Activated CD4-positive, CD25-positive, alpha-beta regulatory T cell (primary cell): ENCODE data around the gene ACER3.
"Not testable (repeated sequence)": the region's sequence is repeated elsewhere in the genome, so short reads cannot be mapped to it uniquely, and the experiment has no call there.

ENCODE experiments used
- DNase-seq, 4 experiments: peaks; one replicate each; lab custom pipeline; 2025; lab: John Stamatoyannopoulos, UW

ACER3 gene

DNA sequence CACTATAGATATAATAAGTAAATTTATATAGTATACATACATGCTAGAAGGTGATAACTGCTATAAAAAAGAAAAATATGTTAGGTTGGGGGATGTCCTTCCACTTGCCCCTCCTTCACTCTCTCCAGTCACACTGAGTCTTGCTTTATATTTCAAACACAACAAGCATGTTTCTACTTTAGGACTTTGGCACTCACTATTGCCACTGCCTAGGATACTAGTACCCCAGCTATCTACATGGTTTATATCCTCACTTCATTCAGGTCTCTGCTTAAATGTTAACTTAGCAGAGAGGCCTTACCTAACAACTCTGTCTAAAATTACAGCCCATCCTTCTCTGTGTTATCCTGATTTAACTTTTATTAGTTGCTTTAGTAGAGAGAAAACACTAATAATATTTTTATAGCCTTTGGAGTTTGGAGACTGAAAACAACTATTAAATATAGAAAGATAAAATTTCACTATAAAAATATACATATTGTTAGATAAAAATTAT lies 134.4 kb downstream of the ACER3 start:
- DNase-seq: no peak

DNA sequence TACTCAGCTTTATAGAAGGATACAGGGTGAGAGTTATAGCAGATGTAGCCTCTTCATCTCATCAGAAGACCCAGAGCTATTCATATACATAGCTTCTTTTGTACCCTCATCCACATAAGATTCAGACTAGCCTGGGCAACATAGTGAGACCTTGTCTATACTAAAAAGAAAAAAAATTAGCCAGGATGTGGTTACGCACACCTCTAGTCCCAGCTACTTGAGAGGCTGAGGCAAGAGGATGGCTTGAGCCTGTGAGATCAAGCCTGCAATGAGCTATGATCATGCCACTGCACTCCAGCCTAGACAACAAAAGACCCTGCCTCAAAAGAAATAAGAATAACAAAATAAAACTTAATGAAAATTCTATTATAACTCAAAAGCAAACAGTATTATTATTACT lies 136.8 kb downstream of the ACER3 start:
- DNase-seq: no peak

DNA sequence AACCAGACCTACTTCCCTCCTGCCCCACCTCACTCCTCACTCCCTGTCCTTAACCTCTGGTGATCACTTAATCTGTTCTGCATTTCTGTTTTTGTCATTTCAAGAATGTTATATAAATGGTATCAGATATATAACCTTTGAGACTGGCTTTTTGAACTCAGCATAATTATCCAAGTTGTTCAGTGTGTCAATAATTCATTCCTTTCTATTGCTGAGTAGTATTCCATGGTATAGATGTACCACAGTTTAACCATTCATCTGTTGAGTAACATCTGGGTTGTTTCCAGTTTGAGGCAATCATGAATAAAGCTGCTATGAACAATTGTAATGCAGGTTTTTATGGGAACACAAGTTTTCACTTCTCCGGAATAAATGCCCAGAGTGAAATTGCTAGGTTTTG lies 138.9 kb downstream of the ACER3 start:
- DNase-seq: no peak

DNA sequence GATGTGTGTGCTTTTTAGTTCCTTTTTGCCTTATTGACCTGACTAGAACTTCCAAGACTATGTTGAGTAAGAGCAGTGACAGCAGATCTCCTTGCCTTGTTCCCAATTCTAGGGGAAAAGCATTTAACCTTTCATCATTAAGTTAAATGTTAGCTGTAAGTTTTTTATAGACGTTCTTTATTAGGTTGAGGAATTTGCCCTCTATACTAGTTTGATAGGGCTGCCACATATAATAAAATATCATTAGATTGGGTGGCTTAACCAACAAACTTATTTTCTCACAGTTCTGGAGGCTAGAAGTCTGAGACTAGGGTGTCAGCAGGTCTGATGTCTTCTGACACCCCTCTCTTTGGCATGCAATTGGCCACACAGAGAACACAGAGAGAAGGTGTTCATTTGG lies 140.9 kb downstream of the ACER3 start:
- no peak for DNase-seq

DNA sequence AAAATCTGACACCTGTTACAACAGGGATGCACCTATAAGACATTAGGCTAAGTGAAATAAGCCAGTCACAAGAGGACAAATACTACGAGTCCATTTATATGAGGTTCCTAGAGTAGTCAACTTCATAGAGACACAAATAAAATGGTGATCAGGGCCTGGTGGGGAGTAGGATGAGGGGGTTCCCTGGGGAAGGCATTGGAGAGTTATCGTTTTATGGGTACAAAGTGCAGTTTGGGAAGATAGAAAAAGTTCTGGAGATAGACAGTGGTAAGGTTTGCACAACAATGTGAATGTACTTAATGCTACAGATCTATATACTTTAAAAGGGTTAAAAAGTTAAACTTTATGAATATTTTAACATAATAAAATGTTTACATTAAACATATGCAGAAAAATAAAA lies 142.1 kb downstream of the ACER3 start:
- no peak for DNase-seq

DNA sequence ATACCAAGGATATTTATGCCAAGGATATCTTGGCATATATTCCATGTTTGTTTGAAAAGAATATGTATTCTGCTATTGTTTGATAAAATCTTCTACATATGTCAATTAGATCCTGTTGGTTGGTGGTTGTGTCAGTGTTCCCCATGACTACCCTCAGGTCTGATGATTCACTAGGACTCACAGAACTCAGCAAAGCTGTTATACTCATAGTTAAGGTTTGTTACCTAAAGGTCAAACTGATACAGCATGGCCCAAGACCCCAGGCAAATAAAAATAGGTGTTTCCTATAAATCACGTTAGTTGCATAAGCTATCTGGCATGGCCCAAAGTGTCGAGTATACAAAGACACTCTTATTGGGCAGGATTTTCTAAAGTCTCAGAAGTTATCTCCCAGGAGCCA lies 143.2 kb downstream of the ACER3 start:
- no peak for DNase-seq

DNA sequence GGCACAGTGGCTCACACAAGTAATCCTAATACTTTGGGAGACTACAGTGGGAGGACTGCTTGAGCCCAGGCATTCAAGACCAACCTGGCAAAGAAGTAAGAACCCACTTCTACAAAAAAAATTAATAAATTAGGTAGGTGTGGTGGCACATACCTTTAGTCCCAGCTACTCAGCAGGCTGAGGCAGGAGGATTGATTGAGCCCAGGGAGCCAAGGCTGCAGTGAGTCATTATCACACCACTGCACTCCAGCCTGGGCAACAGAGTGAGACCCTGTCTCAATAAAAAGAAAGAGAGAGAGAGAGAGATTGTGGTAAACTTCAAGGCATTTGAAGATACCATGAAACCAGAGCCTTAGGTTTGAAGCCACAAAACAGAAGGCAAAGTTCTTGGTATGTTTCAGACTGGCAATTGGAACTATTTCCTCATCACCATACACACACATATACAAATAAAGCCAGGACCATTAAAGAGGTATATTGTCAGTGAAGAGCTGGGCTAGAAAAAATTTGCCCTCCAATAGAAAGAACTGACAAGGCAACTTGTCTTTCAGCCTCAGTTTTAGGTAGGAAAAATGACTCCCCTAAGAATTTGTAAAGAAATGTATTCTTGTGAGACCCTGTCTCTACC lies 148.9 kb downstream of the ACER3 start:
- DNase-seq: no peak

DNA sequence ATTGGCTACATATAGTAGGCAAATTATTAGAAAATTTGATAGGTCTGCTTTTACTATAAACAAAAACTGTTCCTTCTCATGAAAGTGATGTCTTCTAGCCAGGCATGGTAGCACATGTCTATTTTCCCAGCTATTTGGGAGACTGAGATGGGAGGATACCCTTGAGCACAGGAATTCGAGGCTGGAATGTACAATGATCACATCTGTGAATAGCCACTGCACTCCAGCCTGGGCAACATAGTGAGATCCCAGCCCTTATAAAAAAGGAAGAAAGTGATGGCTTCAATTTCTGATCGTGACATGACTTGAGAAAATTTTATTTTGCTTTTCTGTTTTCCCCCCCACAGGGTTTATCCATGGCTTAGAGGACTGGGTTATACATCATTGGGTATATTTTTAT lies 154.0 kb downstream of the ACER3 start:
- DNase-seq: no peak

DNA sequence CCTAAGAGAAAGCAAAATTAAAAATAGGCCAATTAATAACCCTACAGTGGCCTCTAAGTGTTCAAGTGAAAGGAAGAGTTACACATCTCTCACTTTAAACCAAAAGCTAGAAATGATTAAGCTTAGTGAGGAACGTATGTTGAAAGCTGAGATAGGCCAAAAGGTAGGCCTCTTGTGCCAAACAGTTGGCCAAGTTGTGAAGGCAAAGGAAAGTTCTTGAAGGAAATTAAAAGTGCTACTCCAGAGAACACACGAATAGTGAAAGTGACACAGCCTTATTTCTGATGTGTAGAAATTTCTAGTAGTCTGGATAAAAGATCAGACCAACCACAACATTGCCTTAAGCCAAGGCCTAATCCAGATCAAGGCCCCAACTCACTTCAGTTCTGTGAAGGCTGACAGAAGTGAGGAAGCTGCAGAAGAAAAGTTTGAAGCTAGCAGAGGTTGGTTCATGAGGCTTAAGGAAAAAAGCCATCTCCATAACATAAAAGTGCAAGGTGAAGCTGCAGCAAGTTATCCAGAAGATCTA lies 157.7 kb downstream of the ACER3 start:
- DNase-seq: not testable (repeated sequence)

DNA sequence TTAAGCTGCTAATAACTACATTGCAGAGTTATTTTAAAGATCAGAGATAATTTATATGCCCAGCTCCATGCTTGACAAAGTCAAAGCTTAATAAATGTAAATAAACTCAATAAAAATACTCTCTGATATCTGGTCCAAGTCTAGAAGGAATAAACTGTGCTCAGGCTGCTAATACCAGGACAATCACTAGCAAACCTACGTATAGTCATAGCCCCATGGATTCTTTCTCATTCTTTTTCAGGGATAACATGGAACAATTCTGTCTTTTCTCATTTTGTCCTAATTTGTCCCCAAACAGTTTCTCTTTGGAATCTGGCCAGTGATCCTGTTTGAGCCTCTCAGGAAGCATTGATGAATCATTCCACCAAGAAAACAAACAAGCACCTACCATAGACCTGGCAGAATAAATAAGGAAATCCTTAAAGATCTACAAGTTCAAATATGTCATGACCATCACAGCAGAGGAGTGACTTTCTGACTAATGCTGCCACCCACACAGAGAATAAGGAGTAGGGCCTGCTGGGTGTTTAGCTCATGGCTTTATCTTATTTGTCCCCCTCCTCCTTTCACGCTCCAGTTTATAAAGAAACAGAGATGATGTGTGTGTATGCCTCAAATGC lies 159.4 kb downstream of the ACER3 start:
- DNase-seq: no peak

DNA sequence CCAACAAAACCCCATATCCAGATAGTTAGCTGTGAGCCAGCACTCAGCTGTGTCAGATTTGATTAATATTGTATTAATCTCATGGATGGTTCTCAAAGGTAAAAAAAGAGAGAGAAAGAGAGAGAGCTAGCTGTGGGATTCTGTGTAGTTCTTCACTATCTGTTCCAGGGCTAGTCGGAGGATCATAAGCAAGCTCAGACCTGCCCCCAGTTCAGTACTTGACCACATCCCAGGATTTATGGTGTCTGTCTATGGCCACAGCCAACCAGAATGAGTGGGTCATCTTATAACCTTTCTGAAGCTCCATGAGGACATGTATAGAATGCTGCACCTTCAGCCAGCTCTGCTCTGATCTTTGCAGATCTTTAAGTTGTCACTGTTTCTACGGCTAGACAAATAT lies 160.0 kb downstream of the ACER3 start:
- DNase-seq: no peak

DNA sequence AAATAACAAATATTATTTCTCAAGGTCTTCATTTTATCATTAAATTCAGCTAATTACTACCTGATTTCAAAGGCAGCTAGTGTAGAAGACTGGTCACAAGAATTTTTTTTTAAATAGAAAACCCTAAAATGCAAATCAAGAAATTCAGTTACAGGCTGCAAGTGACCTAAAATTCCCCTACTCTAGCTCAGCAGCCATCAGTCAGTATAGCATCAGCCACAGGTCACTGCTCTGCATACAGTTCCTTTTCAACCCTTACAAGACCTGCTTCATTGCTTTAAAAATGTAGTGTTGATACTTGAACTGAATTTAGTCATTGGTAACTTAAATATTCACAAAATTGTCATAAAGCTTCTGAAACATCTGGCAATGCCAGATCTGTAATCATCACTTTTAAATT lies 164.0 kb downstream of the ACER3 start:
- no peak for DNase-seq

DNA sequence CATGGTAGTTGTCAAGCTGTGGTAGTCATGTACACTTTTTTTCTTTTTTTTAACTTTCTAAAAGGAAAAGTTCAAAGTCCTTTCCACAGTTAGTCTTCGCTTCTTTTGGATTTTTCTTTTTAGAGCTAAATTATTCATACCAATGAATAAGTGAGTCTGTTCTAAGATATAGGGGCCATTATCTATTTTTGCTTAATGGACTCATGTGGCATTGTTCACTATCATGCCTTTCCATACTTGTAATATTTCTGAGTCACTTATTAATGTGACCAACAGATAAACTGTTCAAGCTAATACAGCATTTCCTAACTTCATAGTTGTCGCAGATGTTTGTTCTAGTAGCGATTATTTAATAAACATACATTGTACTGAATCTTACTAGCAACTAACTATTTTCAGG lies 165.5 kb downstream of the ACER3 start:
- DNase-seq: no peak

DNA sequence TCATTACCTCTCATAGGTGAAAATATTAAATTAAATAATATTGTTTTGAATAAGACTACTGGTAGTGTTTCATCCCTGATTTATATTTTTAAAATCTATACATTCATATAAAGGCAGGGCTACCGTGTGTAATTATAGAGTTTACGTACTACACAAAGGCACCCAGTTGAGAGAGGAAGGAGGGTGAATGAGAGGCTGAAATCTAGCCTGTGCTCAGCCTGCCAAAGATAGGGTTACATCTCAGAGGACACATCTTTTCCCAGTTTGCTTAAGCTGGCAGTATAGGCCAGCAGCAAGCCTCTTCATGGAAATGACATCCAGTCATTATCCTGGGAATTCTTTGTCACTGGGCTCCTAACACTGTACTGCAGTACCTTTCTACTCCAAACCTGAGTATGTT lies 166.0 kb downstream of the ACER3 start:
- DNase-seq: no peak

DNA sequence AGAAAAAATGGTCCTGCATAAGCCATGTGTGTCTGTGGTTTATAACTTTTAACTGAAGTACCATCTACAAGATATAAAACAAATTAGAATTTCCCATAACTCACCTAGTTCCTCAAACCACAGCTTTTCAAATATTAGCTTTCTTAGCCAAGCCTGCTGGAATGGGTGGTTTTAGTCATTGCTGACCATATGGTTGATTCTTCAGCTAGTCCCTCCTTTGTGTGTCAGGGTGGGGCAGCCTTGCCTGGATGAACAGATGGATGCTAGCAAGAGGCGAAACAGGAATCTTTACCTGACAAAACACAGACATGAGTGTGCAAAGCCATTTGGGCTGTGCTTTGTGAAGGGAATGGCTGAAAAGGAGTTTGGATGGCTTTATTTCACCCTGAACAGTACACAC lies 166.6 kb downstream of the ACER3 start:
- DNase-seq: no peak

DNA sequence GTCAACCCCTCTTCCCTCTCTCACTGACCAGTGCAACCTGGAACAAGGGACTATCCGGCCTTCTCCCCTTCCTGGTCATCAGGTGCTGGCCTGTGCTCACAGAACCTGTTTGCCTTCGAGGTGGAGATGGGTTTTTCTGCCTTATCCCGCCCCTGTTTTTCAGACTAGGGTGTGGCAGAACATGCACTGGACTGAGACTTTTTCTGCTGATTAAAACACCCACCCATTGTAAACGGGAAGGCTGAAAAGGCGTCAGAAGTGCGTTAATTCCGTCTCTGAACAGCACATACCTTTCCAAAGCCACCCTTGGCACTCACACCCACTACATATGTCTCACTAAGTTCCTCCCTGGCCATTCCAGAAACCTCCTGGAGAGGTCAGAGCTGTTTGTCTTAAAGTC lies 169.1 kb downstream of the ACER3 start:
- DNase-seq: no peak

DNA sequence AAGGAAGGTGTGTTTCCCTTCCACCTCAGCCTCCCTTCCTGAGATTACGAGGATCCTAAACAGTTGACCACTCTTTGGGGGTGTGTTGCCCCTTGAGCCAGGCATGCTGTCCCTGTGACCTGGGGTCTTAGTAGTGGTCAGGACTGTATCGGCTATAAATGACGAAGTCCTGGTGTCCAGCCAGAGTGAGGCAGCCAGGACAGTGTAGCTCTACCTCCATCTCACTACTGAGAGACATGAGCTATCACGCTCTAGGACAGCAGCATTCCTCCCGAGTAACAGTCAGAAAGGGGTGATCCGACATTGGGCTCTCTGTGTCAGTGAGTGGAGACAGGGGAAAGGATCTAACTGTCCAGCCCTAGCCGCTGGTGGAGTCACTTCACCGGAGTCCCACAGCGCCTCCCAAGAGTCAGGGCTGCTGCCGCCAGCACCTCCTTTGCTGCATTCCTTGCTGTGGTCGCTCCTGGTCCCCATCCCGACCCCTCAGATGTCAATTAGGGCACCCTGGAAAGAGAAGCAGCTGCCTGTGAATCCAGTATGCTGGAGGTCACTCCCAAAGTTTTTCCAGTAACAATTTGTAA lies 170.2 kb downstream of the ACER3 start:
- no peak for DNase-seq

DNA sequence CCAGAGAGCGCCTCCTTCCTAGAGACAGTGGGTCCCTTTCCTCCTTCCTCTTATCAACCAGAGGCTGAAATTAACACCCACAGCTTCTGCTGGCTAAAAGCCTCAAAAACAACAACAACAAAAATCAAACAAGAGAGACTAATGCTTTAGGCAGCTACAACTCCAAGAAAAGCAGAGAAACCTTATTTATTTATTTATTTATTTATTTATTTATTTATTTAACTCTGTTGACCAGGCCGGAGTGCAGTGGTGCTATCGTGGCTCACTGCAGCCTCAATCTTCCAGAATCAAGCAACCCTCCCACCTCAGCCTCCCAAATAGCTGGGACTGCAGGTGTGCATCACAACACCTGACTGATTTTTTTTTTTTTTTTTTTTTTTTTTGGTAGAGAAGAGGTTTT lies 170.9 kb downstream of the ACER3 start:
- no peak for DNase-seq

DNA sequence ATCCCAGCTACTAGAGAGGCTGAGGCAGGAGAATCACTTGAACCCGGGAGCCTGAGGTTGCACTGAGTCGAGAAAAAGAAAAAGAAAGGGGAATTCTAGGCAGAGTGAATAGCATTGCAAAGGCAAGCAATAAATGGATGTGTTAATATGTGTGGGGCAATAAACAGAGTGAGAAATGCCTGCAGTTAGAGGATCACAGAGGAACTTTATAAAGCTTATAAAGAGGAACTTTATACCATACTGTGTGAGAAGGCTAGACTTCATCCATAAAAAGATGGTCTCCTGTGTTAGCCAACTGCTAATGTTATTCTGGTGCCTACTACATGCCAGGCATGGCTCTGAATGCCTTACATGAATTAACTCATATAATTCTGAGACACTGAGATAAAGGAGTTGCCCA lies 174.3 kb downstream of the ACER3 start:
- DNase-seq: no peak

DNA sequence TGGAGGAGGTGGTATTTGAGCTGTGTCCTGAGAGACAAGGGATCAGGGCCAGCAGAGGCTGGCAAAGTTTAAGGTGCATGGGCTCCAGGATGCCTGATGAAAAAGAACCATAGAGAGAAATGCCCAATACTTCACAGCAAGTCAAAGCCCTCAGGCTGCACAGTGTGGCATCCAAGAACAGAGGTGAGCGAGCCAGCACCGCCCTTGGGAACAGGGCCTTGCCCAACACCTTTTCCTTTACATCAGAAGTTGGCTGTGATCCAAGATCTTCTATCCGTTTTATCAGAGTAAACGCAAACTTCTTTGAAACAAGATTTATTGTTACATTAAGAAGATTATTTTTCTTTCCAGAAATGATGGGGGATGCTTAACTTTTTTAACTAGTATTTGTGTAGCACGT lies 174.9 kb downstream of the ACER3 start:
- no peak for DNase-seq

DNA sequence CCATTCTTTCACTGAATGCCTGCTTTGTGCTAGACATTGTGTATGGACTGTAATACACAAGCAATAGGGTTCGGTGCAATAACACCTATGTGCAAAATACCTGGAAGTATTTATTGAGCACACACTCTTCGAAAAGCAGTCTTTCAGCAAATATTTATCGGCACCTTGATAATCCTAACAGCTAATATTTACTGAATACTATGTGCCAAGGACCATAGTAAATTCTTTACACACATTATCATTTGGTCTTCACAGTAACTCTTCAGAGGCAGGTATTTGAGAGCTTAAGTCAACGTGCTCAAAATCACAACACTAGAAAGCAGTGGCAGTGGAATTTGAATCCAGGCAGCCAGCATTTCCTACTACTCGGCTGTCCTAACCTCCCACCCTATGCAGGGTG lies 175.7 kb downstream of the ACER3 start:
- no peak for DNase-seq

DNA sequence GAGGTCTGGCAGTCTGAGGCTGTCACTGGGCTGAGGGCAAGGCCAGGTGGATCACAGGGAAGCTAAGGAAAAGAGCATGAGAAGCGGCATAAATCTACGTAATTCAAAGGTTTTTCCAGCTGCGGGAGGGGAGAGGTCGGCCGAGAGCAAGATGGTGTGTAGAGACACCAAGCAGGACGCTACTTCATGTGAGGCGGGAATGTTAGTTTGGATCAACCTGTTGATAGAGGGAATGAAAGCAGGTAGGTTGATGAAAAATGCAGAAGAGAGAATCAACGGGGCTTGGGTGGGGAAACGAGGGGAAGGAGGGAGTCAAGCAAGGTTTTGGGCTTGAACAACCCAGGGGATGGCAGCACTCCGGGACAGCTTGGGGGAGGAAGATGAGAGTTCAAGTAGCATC lies 176.3 kb downstream of the ACER3 start:
- no peak for DNase-seq

DNA sequence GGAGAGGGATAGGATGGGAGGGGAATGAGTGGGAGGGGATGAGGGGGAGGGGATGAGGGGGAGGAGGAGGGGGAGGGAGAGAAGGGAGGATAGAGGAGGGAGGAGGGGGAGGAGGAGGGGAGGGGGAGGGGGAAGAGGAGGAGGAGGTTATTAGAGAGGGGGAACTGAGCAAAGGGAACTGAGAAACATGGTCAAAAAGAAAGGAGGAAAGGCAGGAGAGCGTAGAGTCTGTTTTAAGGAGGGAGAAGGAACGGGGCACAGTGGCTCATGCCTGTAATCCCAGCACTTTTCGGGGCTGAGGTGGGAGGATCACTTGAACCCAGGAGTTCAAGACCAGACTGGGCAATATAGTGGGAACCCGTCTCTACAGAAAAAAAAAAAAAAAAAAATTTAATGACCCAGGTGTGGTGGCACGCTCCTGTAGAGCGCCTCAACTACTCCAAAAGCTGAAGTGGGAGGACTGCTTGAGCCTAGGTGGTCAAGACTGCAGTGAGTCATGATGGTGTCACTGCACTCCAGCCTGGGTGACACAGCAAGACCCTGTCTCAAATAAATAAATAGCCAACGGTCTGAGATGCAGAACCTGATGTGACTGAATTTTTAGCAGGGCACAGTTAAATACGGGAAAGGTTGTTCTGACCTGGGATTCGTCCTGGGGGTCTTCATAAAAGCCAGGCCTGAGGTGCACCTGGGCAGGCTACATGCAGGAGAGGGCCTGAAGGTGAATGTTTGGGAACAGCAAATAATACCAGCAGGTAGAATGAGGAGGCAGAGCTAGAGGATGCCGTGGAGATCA lies 177.5 kb downstream of the ACER3 start:
- no peak for DNase-seq
